Stimulated activated CD4-positive, alpha-beta T cell treated with anti-CD3 and anti-CD28 coated beads, Interleukin-1b, Interleukin-23, amount 100 ng/mL, for 24 hours (primary cell): ENCODE data around the gene OR10P1.
A peak's percentile ranks its signal among the peaks of the same experiment; 100 is the strongest.
"Not testable (repeated sequence)": the region's sequence is repeated elsewhere in the genome, so short reads cannot be mapped to it uniquely, and the experiment has no call there.

Experiments
- DNase-seq, 4 experiments: peaks; one replicate each; pipeline ENCODE4 v3.0.0-alpha.2; 2020; ENCODE audit warnings: low read depth in 4 of 4, low spot score in 1 of 4

OR10P1 gene, protein sequence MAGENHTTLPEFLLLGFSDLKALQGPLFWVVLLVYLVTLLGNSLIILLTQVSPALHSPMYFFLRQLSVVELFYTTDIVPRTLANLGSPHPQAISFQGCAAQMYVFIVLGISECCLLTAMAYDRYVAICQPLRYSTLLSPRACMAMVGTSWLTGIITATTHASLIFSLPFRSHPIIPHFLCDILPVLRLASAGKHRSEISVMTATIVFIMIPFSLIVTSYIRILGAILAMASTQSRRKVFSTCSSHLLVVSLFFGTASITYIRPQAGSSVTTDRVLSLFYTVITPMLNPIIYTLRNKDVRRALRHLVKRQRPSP

DNA sequence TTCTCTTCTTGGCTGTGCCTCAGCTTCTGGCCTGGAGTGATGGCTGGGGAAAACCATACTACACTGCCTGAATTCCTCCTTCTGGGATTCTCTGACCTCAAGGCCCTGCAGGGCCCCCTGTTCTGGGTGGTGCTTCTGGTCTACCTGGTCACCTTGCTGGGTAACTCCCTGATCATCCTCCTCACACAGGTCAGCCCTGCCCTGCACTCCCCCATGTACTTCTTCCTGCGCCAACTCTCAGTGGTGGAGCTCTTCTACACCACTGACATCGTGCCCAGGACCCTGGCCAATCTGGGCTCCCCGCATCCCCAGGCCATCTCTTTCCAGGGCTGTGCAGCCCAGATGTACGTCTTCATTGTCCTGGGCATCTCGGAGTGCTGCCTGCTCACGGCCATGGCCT is at the start of gene OR10P1:
TSS of gene OR10P1 (plus strand) at position 40 of the 400 bp plus-strand sequence. CDS start at position 40, 0 bp downstream.
- no peak for DNase-seq

DNA sequence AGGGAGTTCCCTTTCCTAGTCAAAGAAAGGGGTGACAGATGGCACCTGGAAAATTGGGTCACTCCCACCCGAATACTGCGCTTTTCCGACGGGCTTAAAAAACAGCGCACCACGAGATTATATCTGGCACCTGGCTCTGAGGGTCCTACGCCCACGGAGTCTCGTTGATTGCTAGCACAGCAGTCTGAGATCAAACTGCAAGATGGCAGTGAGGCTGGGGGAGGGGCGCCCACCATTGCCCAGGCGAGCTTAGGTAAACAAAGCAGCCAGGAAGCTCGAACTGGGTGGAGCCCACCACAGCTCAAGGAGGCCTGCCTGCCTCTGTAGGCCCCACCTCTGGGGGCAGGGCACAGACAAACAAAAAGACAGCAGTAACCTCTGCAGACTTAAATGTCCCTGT is 46.5 kb upstream of the OR10P1 start:
- not testable (repeated sequence) for DNase-seq

GRCh38 chr12:55607821-55608594 is 28.7 kb upstream of the OR10P1 start:
- DNase-seq: no peak

DNA sequence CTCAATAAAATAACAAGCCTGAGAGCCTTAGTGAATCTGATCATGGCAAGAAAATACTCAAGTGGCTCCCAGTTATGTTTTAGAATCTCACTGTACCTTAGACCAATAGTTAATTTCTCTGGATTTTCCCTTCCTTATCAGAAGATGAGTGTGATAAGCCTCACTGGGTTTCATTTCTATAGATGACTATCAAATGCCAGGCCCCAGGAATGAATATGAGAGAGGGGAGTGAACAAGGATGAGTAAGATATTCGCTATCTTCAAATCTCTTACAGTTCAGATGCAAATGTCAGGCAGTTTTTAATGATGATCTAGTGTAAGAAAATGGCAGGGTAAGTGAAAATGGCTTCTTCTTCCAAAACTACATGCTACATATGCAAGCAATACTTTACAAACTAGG is 26.1 kb upstream of the OR10P1 start:
- no peak for DNase-seq

- DNase-seq: no peak
Observed at GRCh38 chr12:55612646-55613045, 24.0 kb upstream of the OR10P1 start.

- DNase-seq: no peak
Observed at GRCh38 chr12:55614764-55615163, 21.9 kb upstream of the OR10P1 start.

DNA sequence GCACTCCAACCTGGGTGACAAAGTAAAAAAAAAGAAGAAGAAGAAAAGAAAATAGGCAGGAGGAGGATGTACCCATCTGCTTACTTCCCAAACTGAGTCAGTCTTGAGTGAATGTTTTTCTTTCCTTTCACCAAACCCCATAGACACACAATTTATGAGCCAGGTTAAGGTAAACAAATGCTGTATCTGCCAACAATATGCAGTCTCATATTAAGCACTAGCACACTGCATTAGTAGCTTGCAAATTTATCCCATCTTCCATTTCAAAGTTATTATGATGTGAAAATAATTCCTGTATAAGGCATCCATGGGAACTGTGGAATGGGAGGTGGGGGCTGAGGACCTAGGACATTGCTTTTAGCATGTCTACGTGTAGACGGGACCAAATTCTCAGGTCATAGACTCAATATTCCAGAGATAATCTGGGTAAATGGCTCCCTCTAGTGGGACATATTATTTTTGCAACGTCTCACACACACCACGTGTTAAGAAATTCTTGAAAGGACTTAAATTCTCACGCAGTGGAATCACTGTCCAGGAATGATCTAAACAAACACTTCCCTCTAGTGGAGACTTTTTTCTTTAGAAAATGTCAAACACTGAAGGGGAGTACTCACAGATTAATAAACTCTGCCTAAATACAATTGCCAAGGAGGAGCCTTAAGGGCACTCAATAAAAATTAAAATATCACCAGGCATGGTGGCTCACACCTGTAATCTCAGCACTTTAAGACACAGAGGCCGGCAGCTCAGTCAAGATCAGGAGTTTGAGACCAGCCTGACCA is 17.1 kb upstream of the OR10P1 start:
- peak in 3 of 4 experiments; percentile 18 to 42 (median 30) for DNase-seq

- peak in 1 of 4 experiments; percentile 13 for DNase-seq
Observed at GRCh38 chr12:55624056-55624455, 12.6 kb upstream of the OR10P1 start.

- no peak for DNase-seq
Observed at GRCh38 chr12:55626154-55626553, 10.5 kb upstream of the OR10P1 start.

DNA sequence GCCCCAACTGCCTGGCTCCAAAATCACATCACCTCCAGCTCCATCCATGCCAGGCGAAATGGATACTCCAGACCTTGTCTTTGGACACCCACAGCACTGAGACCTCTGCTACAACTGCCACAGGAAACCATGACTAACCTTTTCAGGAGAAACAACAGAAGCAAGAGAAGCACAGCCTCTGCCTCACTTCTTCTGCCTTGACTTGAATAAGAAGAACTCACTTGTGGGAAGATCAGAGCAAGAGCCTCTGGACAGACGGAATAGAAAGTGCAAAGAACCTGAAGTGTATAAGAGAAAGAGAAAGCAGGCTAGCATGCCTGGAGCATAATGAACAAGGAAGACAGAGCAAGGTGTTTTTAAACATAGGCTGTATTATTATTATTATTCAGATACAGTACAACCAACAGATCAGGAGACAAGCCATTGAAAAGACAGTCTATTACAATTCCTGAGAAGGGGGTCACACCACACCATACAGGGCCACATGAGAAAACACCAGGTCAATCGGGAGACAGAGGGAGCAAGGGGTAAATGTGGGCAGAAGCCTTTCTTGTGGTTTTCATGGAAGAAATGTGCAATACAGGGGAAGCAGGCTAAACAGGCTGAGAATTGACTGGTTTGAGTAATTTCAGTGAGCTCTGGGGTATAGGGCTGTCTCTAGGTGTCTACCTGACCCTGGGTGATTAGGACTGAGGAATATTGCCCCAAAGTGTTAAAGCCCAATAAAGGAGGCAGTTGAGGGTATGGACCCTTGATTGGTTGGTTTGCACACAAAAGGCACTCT is 7.4 kb upstream of the OR10P1 start:
- no peak for DNase-seq

GRCh38 chr12:55631056-55631455 is 5.6 kb upstream of the OR10P1 start:
- no peak for DNase-seq

- DNase-seq: no peak
Observed at GRCh38 chr12:55631733-55632132, 5.0 kb upstream of the OR10P1 start.

- DNase-seq: no peak
Observed at GRCh38 chr12:55633151-55633550, 3.5 kb upstream of the OR10P1 start.

- DNase-seq: no peak
Observed at GRCh38 chr12:55636116-55636655, 506 bp upstream of the OR10P1 start.

GRCh38 chr12:55637467-55637866 is 775 bp downstream of the OR10P1 start:
- no peak for DNase-seq

GRCh38 chr12:55641595-55641994 is 4.9 kb downstream of the OR10P1 start:
- no peak for DNase-seq

GRCh38 chr12:55642267-55642666 is 5.6 kb downstream of the OR10P1 start:
- DNase-seq: no peak

- no peak for DNase-seq
Observed at GRCh38 chr12:55642669-55643068, 6.0 kb downstream of the OR10P1 start.

GRCh38 chr12:55644591-55644990 is 7.9 kb downstream of the OR10P1 start:
- DNase-seq: no peak

- DNase-seq: no peak
Observed at GRCh38 chr12:55647027-55647426, 10.3 kb downstream of the OR10P1 start.
